HG03575 (cell line): Measurements from ENCODE around the gene KRTAP12-4.
"Not testable (repeated sequence)": the region's sequence is repeated elsewhere in the genome, so short reads cannot be mapped to it uniquely, and the experiment has no call there.

Experiments
- ATAC-seq: cut with Tn5 transposase; IDR thresholded peaks from one replicate; pipeline ENCODE4 v1.9.1; 2021; ENCODE audit not compliant: unreplicated experiment, insufficient number of reproducible peaks, low FRiP score; ENCODE audit errors: extremely low read depth

Gene KRTAP12-4

GRCh38 chr21:44691686-44692085 is 37.2 kb upstream of the KRTAP12-4 start:
- ATAC-seq, result no peak

DNA sequence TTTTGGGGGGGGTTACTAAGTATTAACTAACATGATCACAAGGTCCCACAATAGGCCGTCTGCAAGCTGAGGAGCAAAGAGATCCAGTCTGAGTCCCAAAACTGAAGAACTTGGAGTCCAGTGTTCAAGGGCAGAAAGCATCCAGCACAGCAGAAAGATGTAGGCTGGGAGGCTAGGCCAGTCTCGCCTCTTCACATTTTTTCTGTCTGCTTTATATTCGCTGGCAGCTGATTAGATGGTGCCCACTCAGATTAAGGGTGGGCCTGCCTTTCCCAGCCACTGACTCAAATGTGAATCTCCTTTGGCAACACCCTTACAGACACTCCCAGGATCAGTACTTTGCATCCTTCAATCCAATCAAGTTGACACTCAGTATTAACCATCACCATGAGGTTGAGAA is 35.3 kb upstream of the KRTAP12-4 start:
- not testable (repeated sequence) for ATAC-seq

GRCh38 chr21:44687671-44688070 is 33.2 kb upstream of the KRTAP12-4 start:
- no peak for ATAC-seq

DNA sequence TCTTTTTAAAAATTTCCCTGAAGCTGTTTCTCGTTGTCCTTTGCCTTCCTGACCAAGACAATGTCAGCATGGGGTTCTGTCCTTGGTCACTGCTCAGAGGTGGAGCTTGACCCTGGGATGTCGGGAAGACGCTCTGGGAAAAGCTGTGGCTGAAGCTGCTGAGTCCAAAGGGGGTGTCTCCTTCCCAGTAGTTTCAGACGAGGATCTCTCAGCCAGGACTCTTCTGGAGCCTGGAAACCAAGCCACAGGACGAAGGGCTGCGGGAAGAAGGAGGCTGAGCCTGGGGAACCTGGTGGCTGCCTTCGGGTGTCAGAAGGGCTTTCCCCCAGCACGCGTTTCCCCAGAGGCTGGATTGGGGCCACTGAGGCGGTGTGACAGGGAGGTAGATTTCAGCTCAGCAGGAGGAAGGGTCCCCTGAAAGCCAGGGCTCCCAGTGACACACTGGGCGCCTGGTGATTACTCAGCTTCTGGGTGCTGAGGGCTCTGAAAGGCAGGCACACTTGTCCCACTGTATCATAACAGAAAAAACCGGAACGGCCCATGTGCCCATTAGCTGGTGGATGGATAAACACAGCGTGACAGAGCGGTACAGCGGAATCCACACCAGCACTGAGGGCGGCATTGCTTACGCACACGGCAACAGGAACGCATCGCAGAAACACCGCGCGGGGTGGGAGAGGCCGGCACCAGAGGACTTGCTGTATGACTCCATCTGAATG is 32.5 kb upstream of the KRTAP12-4 start:
- ATAC-seq, result no peak

DNA sequence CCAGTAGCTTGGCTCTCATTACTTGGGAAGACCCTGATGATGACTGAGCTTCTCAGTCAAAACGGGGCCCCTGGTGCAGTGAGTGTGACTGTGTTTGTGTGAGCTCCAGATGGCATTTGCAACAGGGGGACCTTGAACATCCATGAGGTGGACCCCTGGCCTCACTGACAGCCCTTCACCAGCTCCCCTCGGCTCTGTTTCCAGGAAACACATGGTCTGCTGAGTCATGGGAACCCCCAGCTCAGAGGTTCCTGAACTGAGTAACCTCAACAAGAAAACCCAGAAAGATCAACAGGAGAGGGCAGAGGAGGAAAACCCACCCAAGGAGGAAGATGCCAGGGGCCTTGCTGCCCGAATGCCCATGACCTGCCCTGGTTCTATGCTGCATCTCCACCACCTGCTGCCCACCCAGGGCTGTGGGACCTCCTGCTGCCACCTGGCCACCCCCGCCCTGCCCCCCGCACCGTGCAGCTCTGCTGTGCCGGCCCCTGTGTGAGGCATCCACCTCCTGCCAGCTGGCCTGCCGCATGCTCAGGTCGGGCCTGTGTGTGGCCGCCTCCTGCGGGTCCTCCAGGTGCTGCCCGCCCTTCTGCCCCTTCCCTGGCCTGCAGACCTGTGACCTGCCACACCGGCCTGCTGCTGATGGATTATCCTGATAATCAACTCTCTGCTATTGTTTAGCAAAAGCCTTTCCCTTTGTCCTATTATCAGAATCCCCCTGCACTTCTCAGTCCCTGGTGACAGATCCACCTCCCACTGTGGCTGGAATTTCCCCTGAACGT is 31.7 kb upstream of the KRTAP12-4 start:
- no peak for ATAC-seq

DNA sequence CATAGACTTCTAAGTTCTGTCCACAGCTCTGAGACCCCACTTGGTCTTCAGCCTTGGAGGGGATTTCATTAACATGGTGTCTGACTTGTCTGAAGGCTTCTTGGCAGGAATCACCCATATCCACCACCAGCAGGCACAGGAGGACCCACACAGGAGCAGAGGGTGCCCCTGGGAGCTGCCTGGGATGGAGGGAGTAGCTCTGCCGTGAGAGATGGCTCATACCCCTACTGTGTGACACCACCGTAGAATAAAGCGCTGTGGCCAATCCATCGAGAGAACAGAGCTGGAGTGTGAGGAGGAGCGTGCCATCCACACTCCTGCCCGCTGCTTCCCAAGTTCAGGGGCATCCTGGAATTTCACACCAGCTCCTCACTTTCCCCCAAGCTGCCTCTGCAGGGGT is 30.6 kb upstream of the KRTAP12-4 start:
- ATAC-seq, result not testable (repeated sequence)

DNA sequence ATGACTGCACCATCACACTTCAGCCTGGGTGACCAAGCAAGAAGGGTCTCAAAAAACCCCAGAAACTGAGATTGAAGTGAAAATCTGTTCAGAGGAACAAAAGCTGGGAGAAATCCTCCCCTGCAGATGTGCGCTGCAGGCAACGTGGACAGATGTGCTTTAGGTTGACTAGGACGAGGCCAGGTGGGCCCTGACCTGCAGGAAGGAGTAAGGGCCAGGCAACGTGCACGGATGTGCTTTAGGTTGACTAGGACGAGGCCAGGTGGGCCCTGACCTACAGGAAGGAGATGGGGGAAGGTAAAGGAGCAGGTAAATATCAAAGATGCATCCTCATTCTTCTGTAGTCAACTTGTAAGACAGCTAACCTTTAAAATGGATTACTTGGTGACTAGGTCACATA is 30.0 kb upstream of the KRTAP12-4 start:
- ATAC-seq, result no peak

DNA sequence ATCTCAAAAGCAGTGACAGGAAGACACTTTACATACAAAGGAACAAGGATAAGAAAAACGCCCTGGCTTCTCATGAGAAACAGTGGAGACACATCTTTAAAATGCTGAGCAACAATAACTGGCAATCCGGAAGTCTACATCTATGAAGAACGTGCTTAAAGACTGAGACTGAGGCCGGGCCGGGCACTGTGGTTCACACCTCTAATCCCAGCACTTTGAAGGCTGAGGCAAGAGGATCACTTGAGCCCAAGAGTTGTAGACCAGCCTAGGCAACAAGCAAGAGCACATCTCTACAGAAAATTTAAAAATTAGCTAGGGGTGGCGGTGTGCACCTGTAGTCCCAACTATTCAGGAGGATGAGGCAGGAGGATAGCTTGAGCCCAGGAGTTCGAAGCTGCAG is 29.6 kb upstream of the KRTAP12-4 start:
- ATAC-seq, result no peak

- ATAC-seq, result no peak
Measured at GRCh38 chr21:44682580-44683151, 28.2 kb upstream of the KRTAP12-4 start.

GRCh38 chr21:44681861-44682579 is 27.6 kb upstream of the KRTAP12-4 start, which contains the start of gene KRTAP12-1:
Gene KRTAP12-1 (minus strand): TSS chr21:44682163. CDS start chr21:44682123, 40 bp downstream.
- ATAC-seq, result no peak

GRCh38 chr21:44681152-44681551 is 26.7 kb upstream of the KRTAP12-4 start:
- no peak for ATAC-seq

DNA sequence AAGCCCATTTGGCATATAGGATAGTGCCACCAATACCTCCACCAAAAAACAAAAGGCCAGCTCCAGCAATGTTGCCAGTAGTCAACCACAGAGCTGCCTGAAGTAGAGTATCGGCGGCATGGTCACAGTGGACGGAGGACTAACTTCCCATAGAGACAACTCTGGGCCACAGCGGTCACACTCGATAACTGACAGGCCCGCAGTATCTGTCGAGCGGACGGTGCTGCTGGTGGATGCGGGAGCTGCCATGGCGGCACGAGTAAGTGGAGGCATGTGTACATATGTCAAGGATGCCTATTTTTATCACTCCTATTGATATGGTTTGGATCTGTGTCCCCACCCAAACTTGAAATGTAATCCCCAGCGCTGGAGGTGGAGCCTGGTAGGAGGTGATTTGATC is 23.4 kb upstream of the KRTAP12-4 start:
- no peak for ATAC-seq

DNA sequence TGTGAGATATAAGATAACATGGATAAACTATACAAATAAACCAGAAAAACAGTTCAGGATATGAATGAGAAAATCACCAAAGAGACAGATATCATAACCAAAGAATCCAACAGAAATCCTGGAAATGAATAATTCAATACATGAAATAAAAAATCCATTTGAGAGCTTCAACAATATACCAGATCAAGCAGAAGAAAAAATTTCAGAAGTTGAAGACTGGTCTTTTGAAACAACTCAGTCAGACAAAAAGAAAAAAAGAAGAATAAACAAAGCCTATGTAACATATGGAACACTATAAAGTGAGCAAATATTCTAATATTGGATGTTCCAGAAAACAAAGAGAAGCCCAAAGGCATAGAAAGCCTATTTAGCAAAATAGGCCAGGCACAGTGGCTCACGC is 17.5 kb upstream of the KRTAP12-4 start:
- ATAC-seq, result no peak

DNA sequence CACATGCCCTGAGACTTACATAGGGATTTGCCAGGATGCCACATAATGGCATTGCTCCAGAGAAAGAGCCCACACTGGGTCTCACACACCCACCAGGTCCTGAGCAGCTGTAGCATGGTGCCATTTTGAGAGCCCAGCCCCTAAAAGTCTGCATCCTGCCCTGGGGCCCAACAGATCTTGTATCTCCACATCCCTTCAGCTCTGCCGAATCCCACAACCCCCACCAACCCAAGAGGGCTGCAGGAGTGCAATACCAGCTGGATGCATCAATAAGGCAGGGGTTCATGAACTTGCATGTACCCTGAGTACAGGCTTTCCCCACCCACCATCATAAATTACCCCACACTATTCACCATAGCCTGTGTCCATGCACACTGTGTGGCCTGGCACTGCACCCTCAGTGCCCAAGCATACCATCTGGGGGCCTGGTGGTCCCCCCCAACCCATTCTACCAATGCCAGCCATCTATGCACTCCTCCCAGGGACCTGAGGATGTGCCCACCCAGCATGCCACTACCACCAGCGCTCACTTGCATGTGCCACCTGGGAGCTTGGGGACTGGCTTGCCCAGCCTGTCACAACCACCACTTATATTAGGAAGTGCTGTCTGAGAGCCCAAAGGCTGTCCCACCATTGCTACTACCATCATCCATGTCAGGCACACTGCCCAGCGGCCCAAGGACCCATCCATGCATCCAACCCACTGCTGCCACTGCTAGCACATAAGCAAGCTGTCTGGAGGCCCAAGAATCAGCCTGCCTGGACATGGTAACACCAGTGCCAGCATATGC is 16.4 kb upstream of the KRTAP12-4 start:
- ATAC-seq, result no peak

DNA sequence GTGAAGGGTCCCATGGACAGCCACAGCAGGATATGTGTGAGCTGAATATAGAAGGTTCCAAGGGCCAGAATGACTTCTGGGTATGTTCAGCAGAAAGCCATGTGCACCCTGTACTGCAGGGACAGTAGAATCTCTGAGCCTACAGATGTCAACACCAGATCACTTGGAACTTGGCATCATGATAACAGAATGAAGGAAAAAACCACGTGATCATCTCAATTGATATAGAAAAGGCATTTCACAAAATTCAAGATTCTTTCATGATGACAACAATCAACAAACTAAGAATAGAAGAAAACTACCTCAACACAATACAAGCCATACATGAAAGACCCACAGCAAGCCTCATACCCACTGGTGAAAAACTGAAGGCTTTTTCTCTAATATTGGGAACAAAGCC is 13.2 kb upstream of the KRTAP12-4 start:
- ATAC-seq, result no peak

GRCh38 chr21:44666401-44667320 is 12.2 kb upstream of the KRTAP12-4 start, which contains the start of gene KRTAP12-2:
Gene KRTAP12-2 (minus strand): TSS chr21:44666927. CDS start chr21:44666886, 41 bp downstream.
- ATAC-seq, result no peak

- no peak for ATAC-seq
Measured at GRCh38 chr21:44664691-44665090, 10.2 kb upstream of the KRTAP12-4 start.

GRCh38 chr21:44661567-44661966 is 7.1 kb upstream of the KRTAP12-4 start:
- not testable (repeated sequence) for ATAC-seq
